AG09309 (cell line): Measurements from ENCODE around the gene FADS3.

Source experiments
- DNase-seq: peaks from one replicate; pipeline ENCODE4 v3.0.0-alpha.2; 2010; ENCODE audit warnings: low read depth
- H3K4me3 ChIP-seq: 2 replicates; pipeline ENCODE4 v1.5.1; 2011; ENCODE audit warnings: mild to moderate bottlenecking, low read depth, low read length, moderate library complexity; ENCODE audit not compliant: control insufficient read depth
- TF ChIP-seq, protein P1 (sequence below): IDR thresholded peaks from 2 replicates; pipeline ENCODE4 v1.5.1; 2011; ENCODE audit warnings: mild to moderate bottlenecking, low read depth, low read length, inconsistent platforms; ENCODE audit not compliant: insufficient read depth, control insufficient read depth; ENCODE audit errors: missing control alignments

Gene FADS3

DNA sequence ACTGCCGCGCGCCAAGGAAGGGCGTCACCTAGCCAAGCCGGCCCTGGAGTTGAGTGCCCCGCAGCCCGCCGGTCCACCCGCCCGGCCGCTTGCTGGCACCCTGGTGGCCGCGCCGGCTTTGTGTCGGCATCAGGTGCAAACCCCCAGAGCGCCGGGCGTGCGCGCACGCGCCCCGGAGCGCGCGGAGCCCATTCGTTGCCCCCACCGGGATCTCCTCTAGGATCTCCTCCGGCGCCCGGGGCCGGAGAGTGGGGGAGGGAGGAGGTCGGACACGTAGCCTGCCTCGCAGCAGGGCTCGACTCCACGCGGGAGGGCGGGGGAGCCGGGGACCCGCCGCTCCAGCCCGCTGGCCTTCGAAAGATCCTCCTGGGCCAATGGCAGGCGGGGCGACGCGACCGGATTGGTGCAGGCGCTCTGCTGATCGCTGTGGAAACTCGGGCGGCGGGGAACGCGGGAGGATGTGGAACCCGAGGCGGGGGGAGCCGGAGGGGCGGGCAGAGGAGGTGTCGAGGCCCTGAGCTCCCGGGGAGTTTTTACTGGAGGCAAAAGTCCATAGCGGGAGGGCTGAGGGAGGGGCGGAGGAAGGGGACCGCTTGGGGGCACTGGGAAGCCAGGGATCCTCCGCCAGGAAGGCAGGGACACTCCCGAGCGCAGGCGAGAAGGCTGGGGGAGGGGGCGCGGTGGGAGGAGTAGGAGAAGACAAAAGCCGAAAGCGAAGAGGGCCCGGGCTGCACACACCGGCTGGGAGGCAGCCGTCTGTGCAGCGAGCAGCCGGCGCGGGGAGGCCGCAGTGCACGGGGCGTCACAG lies 63.6 kb downstream of the FADS3 start, which contains the start of gene FADS2:
FADS2 (plus strand) TSS at position 730 of the 808 bp plus-strand sequence. CDS start 91 bp downstream, outside the sequence.
- TF ChIP-seq, protein P1, sequence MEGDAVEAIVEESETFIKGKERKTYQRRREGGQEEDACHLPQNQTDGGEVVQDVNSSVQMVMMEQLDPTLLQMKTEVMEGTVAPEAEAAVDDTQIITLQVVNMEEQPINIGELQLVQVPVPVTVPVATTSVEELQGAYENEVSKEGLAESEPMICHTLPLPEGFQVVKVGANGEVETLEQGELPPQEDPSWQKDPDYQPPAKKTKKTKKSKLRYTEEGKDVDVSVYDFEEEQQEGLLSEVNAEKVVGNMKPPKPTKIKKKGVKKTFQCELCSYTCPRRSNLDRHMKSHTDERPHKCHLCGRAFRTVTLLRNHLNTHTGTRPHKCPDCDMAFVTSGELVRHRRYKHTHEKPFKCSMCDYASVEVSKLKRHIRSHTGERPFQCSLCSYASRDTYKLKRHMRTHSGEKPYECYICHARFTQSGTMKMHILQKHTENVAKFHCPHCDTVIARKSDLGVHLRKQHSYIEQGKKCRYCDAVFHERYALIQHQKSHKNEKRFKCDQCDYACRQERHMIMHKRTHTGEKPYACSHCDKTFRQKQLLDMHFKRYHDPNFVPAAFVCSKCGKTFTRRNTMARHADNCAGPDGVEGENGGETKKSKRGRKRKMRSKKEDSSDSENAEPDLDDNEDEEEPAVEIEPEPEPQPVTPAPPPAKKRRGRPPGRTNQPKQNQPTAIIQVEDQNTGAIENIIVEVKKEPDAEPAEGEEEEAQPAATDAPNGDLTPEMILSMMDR = no peak
- peak within 1 kb of the TSS; percentile 66 for H3K4me3 ChIP-seq
- DNase-seq = peak; percentile 46

DNA sequence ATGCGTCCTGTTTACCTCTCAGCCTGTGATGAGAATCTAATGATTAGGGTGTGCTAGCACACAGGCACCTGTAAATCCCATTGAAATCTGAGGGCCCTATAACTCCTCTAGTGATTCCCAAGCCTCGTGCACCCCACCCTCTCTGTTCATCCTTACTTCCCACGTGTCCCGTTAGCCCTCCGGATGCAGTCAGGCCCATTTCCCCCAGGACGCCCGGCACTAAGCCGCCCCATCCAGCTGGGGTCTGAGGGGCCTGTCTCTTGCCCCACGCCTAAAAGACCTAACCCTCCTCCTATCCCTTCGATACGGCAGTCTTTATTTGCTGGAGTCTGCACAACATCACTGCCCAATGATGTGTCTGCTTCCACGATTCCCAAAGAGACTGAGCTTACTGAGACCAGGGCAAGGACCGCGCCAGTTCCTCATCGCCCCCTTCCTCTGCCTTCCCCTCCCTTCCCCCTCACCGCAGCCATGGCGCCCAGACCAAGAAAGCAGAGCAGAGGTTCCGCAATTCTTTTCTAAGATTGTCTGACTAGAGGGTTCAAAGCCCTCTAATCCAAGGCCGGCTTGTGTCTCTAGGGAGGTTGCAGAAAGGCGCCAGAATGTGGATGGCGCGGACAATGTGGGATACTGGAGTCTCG lies 64.3 kb downstream of the FADS3 start:
- TF ChIP-seq, protein P1 = no peak
- DNase-seq = no peak
- H3K4me3 ChIP-seq = peak overlapping the region; percentile 32
